ENCODE data around the gene LCN12.

DNA sequence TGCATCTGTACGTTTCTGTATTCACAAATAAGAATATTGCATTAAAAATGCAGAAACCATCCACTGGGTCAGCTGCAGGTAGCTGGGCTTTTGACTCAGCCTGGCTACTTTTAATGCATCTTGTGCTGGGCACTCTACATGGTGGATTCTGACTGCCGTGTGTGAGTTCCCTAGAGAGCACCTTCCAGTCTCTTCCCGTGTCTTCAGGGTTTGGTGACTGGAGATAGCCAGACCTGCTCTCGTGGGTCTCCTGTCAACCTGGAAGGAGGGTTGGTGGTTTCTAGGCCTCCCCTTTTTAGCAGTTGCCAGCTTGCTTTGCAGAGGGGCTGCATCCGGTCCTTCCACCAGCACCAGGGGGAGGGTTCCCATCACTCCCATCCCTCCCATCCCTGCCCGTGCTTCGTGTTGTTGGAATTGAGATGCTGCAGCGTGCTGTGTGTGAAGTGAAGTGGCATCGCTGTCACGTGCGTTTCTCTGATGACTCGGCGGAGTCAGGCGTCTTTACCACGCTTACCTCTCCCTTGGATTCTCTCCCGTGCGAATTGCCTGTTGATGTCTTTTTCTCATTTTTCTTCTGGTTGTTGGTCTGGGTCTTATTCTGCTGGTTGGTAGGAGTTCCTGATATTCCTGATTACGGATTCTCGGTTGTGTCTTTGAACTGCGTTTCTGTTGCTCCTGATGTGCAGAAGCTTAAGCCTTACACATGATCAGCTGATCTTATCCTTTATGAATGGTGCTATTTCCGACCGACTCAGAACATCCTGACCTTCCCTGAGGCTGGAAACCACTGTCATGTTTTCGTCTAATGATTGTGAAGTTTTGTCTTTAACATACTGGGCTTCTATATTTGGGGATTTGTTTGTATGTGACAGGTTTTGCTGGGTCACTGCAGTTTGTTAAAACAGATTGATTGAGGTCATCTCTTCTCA is 24.5 kb upstream of the LCN12 start:
- TF ChIP-seq, protein P1, sequence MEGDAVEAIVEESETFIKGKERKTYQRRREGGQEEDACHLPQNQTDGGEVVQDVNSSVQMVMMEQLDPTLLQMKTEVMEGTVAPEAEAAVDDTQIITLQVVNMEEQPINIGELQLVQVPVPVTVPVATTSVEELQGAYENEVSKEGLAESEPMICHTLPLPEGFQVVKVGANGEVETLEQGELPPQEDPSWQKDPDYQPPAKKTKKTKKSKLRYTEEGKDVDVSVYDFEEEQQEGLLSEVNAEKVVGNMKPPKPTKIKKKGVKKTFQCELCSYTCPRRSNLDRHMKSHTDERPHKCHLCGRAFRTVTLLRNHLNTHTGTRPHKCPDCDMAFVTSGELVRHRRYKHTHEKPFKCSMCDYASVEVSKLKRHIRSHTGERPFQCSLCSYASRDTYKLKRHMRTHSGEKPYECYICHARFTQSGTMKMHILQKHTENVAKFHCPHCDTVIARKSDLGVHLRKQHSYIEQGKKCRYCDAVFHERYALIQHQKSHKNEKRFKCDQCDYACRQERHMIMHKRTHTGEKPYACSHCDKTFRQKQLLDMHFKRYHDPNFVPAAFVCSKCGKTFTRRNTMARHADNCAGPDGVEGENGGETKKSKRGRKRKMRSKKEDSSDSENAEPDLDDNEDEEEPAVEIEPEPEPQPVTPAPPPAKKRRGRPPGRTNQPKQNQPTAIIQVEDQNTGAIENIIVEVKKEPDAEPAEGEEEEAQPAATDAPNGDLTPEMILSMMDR (optimal IDR thresholded peaks at IDR 0.05 in 1 of 3, IDR thresholded peaks at IDR 0.05 in 1 of 3, conservative IDR thresholded peaks at IDR 0.05 in 1 of 3; ENCODE audit: extremely low read depth in 1 of 3, insufficient read depth in 2 of 3, low read length in 3 of 3) = no peak
- no peak for TF ChIP-seq EZH2 (IDR thresholded peaks at IDR 0.05; ENCODE audit: low read length)
